ENCODE data around the gene ZBTB45.

ZBTB45 gene

GRCh38 chr19:58552655-58553054 is 33.0 kb upstream of the ZBTB45 start:
- DNase-seq (ENCODE audit: low spot score), result no peak
- H3K4me3 ChIP-seq, result no peak overlapping the region
- no peak overlapping the region for H3K27ac ChIP-seq
- TF ChIP-seq, protein P1, sequence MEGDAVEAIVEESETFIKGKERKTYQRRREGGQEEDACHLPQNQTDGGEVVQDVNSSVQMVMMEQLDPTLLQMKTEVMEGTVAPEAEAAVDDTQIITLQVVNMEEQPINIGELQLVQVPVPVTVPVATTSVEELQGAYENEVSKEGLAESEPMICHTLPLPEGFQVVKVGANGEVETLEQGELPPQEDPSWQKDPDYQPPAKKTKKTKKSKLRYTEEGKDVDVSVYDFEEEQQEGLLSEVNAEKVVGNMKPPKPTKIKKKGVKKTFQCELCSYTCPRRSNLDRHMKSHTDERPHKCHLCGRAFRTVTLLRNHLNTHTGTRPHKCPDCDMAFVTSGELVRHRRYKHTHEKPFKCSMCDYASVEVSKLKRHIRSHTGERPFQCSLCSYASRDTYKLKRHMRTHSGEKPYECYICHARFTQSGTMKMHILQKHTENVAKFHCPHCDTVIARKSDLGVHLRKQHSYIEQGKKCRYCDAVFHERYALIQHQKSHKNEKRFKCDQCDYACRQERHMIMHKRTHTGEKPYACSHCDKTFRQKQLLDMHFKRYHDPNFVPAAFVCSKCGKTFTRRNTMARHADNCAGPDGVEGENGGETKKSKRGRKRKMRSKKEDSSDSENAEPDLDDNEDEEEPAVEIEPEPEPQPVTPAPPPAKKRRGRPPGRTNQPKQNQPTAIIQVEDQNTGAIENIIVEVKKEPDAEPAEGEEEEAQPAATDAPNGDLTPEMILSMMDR (IDR thresholded peaks at IDR 0.05), result no peak

DNA sequence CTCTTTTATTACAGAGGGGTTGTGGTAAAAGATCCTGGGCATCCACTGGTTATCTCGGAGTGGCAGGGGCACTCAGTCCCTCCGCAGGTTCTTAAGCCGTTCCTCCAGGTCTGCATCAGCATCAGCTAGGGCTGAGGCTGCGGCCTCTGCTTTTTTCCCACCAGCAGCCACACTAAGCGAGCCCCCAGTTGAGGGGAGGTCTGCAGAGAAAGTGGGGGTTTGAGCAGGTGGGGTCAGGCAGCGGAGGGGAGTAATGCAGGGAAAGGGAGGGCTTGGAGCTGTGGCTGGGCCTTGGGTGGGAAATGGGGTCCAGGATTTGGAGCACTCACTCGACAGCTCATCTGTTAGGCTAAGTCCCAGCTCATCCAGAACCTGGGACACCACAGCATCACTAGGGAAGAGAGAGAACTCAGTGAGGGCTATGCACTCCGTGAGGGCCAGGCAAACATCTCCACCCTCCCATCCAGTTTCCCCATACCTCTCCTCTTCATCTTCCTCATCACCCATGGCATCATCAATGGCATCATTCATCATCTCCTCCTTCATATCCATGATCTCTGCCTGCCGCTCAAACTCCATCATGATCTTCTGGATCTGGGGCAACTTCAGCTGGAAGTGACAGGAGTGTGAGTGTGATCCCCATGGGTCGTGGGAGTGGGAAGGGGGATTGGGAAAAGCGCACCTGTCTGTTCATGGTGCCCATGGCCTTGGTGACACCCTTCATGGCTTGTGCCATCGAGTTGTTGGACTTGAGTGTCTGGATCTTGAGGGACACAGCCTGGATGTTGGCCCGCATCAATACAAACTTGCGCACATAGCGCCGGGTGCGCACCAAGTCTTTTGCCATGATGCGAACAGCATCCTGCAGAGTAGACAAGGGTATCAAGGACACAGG is 32.2 kb upstream of the ZBTB45 start:
- DNase-seq (ENCODE audit: low spot score), result no peak
- no peak overlapping the region for H3K27ac ChIP-seq
- no peak overlapping the region for H3K4me3 ChIP-seq
- TF ChIP-seq, protein P1 (IDR thresholded peaks at IDR 0.05), result no peak

GRCh38 chr19:58551123-58551497 is 31.5 kb upstream of the ZBTB45 start:
- no peak for DNase-seq (ENCODE audit: low spot score)
- Histone ChIP-seq H3K27ac (no peak overlapping the region), H3K4me3 (no peak overlapping the region)
- TF ChIP-seq, protein P1 (IDR thresholded peaks at IDR 0.05), result no peak

DNA sequence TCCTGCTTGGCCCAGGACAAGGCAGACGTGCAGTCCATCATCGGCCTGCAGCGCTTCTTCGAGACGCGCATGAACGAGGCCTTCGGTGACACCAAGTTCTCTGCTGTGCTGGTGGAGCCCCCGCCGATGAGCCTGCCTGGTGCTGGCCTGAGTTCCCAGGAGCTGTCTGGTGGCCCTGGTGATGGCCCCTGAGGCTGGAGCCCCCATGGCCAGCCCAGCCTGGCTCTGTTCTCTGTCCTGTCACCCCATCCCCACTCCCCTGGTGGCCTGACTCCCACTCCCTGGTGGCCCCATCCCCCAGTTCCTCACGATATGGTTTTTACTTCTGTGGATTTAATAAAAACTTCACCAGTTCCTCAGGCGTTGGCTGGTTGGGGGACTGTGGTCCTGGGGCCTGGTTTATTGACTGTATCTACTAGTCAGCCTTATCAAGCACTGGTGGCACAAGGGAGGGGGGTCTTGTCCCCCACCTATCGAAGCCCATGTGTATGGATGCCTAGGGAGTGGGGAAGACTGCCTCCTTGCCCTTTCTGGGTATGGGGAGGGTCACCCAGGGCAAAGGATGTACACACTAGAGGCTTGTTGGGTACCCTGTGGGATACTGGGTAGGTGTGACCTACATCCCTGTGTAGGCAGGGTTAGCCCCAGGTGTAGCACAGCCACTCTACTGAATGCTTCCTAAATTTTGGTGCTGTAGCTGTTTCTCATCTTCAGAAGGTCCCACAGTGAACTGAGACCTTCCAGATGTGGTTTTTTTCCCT is 30.9 kb upstream of the ZBTB45 start:
- Histone ChIP-seq H3K27ac (no peak overlapping the region), H3K4me3 (no peak overlapping the region)
- peak; percentile 70 for DNase-seq (ENCODE audit: low spot score)
- TF ChIP-seq, protein P1 (IDR thresholded peaks at IDR 0.05), result no peak

GRCh38 chr19:58549664-58550361 is 30.2 kb upstream of the ZBTB45 start:
- TF ChIP-seq, protein P1 (IDR thresholded peaks at IDR 0.05), result no peak
- no peak overlapping the region for H3K4me3 ChIP-seq
- no peak overlapping the region for H3K27ac ChIP-seq
- no peak for DNase-seq (ENCODE audit: low spot score)

DNA sequence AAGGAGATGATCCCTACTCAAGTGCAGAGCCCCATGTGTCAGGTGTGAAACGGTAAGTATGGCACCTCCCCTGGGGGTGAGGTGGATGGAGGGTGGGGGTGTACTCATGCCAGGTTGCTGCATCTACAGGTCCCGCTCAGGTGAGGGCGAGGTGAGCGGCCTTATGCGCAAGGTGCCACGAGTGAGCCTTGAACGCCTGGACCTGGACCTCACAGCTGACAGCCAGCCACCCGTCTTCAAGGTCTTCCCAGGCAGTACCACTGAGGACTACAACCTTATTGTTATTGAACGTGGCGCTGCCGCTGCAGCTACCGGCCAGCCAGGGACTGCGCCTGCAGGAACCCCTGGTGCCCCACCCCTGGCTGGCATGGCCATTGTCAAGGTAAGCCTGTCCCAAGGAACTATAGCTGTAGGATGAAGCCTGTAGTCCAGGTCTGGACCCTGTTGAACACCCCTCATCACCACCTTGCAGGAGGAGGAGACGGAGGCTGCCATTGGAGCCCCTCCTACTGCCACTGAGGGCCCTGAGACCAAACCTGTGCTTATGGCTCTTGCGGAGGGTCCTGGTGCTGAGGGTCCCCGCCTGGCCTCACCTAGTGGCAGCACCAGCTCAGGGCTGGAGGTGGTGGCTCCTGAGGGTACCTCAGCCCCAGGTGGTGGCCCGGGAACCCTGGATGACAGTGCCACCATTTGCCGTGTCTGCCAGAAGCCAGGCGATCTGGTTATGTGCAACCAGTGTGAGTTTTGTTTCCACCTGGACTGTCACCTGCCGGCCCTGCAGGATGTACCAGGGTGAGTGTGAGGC is 29.5 kb upstream of the ZBTB45 start:
- no peak for DNase-seq (ENCODE audit: low spot score)
- Histone ChIP-seq H3K4me3 (no peak overlapping the region), H3K27ac (no peak overlapping the region)
- TF ChIP-seq, protein P1 (IDR thresholded peaks at IDR 0.05), result no peak
